HEK293T (cell line): ENCODE measurements around the gene CSTPP1.

Experiments used
- BHLHE40 ChIP-seq: fragments of 450-650 bp; IDR thresholded peaks from 2 replicates; pipeline ENCODE4 v1.6.1; 2016; ENCODE audit warnings: mild to moderate bottlenecking, moderate library complexity, borderline replicate concordance
- ELF4 ChIP-seq: fragments of 450-650 bp; IDR thresholded peaks from 2 replicates; pipeline ENCODE4 v1.6.1; 2017; ENCODE audit warnings: antibody characterized with exemption
- FOXA1 ChIP-seq: fragments of 450-650 bp; IDR thresholded peaks from 2 replicates; pipeline ENCODE4 v1.6.1; 2016; ENCODE audit warnings: mild to moderate bottlenecking
- FOXK2 ChIP-seq: fragments of 450-650 bp; IDR thresholded peaks from 2 replicates; pipeline ENCODE4 v1.6.1; 2016; ENCODE audit warnings: mild to moderate bottlenecking
- FOXM1 ChIP-seq: fragments of 450-650 bp; IDR thresholded peaks from 2 replicates; pipeline ENCODE4 v1.6.1; 2017; ENCODE audit warnings: mild to moderate bottlenecking, borderline replicate concordance
- NFRKB ChIP-seq: fragments of 450-650 bp; IDR thresholded peaks from 2 replicates; pipeline ENCODE4 v1.6.1; 2016; ENCODE audit warnings: mild to moderate bottlenecking, moderate library complexity
- SP1 ChIP-seq: fragments of 450-650 bp; IDR thresholded peaks from 2 replicates; pipeline ENCODE4 v1.6.1; 2017
- TARDBP ChIP-seq: fragments of 450-650 bp; IDR thresholded peaks from 2 replicates; pipeline ENCODE4 v1.6.1; 2016
- ZNF384 ChIP-seq: fragments of 450-650 bp; IDR thresholded peaks from 2 replicates; pipeline ENCODE4 v1.6.1; 2016
- TF ChIP-seq, protein P1 (sequence below): fragments of 450-650 bp; IDR thresholded peaks from 2 replicates; pipeline ENCODE4 v1.6.1; 2016

DNA sequence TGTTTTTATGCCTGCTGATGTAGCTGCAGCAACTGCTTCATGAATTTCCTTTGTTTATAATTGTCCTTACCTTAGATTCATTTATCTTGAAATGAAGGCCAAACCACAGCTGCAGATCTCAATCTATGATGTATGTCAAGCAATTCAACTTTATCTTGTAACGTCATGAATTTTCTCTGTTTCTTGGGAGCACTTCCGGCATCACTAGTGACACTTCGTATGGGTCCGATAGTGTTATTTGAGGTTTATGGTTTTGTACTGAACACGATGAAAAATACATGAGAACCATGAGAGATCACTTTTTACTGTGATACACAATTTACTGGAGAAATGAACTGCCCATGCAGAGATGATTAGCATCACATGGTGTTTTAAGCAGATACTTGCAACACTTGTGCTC is 98.5 kb downstream of the CSTPP1 start:
- TF ChIP-seq BHLHE40 (no peak), TARDBP (no peak), ZNF384 (no peak), SP1 (no peak), FOXM1 (no peak), FOXA1 (no peak), ELF4 (no peak), FOXK2 (no peak), NFRKB (no peak)
- TF ChIP-seq, protein P1, sequence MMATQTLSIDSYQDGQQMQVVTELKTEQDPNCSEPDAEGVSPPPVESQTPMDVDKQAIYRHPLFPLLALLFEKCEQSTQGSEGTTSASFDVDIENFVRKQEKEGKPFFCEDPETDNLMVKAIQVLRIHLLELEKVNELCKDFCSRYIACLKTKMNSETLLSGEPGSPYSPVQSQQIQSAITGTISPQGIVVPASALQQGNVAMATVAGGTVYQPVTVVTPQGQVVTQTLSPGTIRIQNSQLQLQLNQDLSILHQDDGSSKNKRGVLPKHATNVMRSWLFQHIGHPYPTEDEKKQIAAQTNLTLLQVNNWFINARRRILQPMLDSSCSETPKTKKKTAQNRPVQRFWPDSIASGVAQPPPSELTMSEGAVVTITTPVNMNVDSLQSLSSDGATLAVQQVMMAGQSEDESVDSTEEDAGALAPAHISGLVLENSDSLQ = no peak
